HCT116 (cell line): Measurements from ENCODE around the gene IL17C. TPM values are rescaled to one million over a fixed set of nuclear protein-coding genes. Genes with fewer than 3 reads are reported as not detected.

ENCODE experiments used
- ATAC-seq: fragments of 200-7000 bp; cut with Tn5 transposase; 2 replicates; pipeline ENCODE4 v1.9.1; 2020; ENCODE audit warnings: mild to moderate bottlenecking, moderate library complexity
- BruUV-seq: library from RNA; stranded (reverse); fragments of 400-500 nt; replicated peaks from 2 replicates; lab custom pipeline; 2021; lab: Mats Ljungman, UMichigan
- CTCF ChIA-PET: fragments of 300-600 bp; sonication (Branson Sonifier 250); formaldehyde crosslinking; loops from one replicate; lab custom pipeline; 2021; ENCODE audit warnings: antibody characterized with exemption; lab: Charles Lee
- POLR2A ChIA-PET: fragments of 300-600, 350-600 bp; sonication (Branson Sonifier 250); formaldehyde crosslinking; loops from one replicate; lab custom pipeline; 2021; ENCODE audit warnings: antibody characterized with exemption; lab: Charles Lee
- RAD21 ChIA-PET, 2 experiments: fragments of 300-600 bp; sonication (Branson Sonifier 250); formaldehyde crosslinking; loops; one replicate each; lab custom pipeline; 2023; ENCODE audit warnings: low total read pairs in 2 of 2; ENCODE audit not compliant: uncharacterized antibody in 2 of 2, unreplicated experiment in 2 of 2, low non-redundant PET in 1 of 2; lab: Charles Lee
- DNase-seq: peaks from one replicate; pipeline ENCODE4 v3.0.0-alpha.2; 2010; ENCODE audit warnings: low read depth, low spot score
- H2AFZ ChIP-seq: fragments of 200-600 bp; shearing (Covaris generic), sonication (generic); 2 replicates; pipeline ENCODE4 v1.6.1; 2017; ENCODE audit warnings: low read depth, mixed run types, mixed read lengths, antibody characterized with exemption, low read length; ENCODE audit not compliant: poor library complexity, severe bottlenecking
- H3K27ac ChIP-seq: 2 replicates; pipeline ENCODE4 v1.5.1; 2012; ENCODE audit warnings: low read depth, low read length
- H3K27me3 ChIP-seq: fragments of 200-600 bp; sonication (generic); 2 replicates; pipeline ENCODE4 v1.6.1; 2016; ENCODE audit warnings: mixed run types, low read length, mixed read lengths; ENCODE audit not compliant: insufficient read depth
- H3K36me3 ChIP-seq, 2 experiments: fragments of 200-500 bp in 1 of 2; fragments of 200-600 bp in 1 of 2; sonication (Bioruptor generic) in 1 of 2; sonication (generic) in 1 of 2; 2 replicates each; pipeline versions ENCODE4 v1.5.1 to v1.6.1; 2014 to 2016; ENCODE audit warnings: low read length in 2 of 2, inconsistent platforms in 1 of 2, mixed read lengths in 1 of 2, mixed run types in 1 of 2; ENCODE audit not compliant: insufficient read depth in 2 of 2, control insufficient read depth in 1 of 2
- H3K4me1 ChIP-seq, 2 experiments: fragments of 200-600 bp in 1 of 2; sonication (generic) in 1 of 2; 2 replicates each; pipeline versions ENCODE4 v1.5.1 to v1.6.1; 2012 to 2017; ENCODE audit warnings: low read length in 2 of 2, inconsistent platforms in 1 of 2, mild to moderate bottlenecking in 1 of 2, mixed read lengths in 1 of 2, mixed run types in 1 of 2, moderate library complexity in 1 of 2; ENCODE audit not compliant: insufficient read depth in 2 of 2, control insufficient read depth in 1 of 2
- H3K4me2 ChIP-seq: fragments of 200-600 bp; sonication (generic); 2 replicates; pipeline ENCODE4 v1.6.1; 2017; ENCODE audit warnings: mixed run types, low read length, mixed read lengths
- H3K4me3 ChIP-seq, 2 experiments: fragments of 200-600 bp in 1 of 2; sonication (generic) in 1 of 2; replicated peaks in 1 of 2; 2 replicates each; pipeline ENCODE4 v1.5.1; 2011 to 2016; ENCODE audit warnings: low read length in 2 of 2, control low read depth in 1 of 2, low read depth in 1 of 2, mild to moderate bottlenecking in 1 of 2, mixed read lengths in 1 of 2, mixed run types in 1 of 2
- H3K79me2 ChIP-seq: fragments of 200-600 bp; sonication (generic); 2 replicates; pipeline ENCODE4 v1.6.1; 2017; ENCODE audit warnings: mild to moderate bottlenecking, mixed run types, low read length, moderate library complexity, mixed read lengths; ENCODE audit not compliant: insufficient read depth
- H3K9ac ChIP-seq: fragments of 200-600 bp; sonication (generic); 2 replicates; pipeline ENCODE4 v1.6.1; 2016; ENCODE audit warnings: low read length, mixed read lengths
- H3K9me2 ChIP-seq: fragments of 200-600 bp; sonication (generic), shearing (Covaris generic); 2 replicates; pipeline ENCODE4 v1.6.1; 2017; ENCODE audit warnings: mixed run types, mild to moderate bottlenecking, moderate library complexity; ENCODE audit not compliant: insufficient read depth
- H3K9me3 ChIP-seq, 2 experiments: fragments of 200-500 bp in 1 of 2; fragments of 200-600 bp in 1 of 2; sonication (Bioruptor generic) in 1 of 2; sonication (generic) in 1 of 2; 2 replicates each; pipeline ENCODE4 v1.6.1; 2014 to 2017; ENCODE audit warnings: low read length in 2 of 2, mixed read lengths in 2 of 2, inconsistent platforms in 1 of 2, low read depth in 1 of 2, mild to moderate bottlenecking in 1 of 2, mixed run types in 1 of 2, moderate library complexity in 1 of 2; ENCODE audit not compliant: control insufficient read depth in 1 of 2, insufficient read depth in 1 of 2
- H4K20me1 ChIP-seq: fragments of 200-600 bp; sonication (generic), shearing (Covaris generic); 2 replicates; pipeline ENCODE4 v1.6.1; 2017; ENCODE audit warnings: mixed run types, mild to moderate bottlenecking, moderate library complexity; ENCODE audit not compliant: insufficient read depth
- CTCF ChIP-seq, 3 experiments: fragments of 200-600 bp in 1 of 3; sonication (generic) in 1 of 3; IDR thresholded peaks in 2 of 3; conservative IDR thresholded peaks in 1 of 3; 2 replicates each; pipeline ENCODE4 v1.5.1; 2012 to 2017; ENCODE audit warnings: low read depth in 2 of 3, low read length in 2 of 3, antibody characterized with exemption in 1 of 3, borderline replicate concordance in 1 of 3, control low read depth in 1 of 3, mild to moderate bottlenecking in 1 of 3, mixed read lengths in 1 of 3, mixed run types in 1 of 3, moderate library complexity in 1 of 3; ENCODE audit not compliant: insufficient read depth in 1 of 3
- MAX ChIP-seq: IDR thresholded peaks from 2 replicates; pipeline ENCODE4 v1.6.1; 2012
- RAD21 ChIP-seq: IDR thresholded peaks from 2 replicates; pipeline ENCODE4 v1.6.1; 2012; ENCODE audit warnings: low read depth, mild to moderate bottlenecking
- SP1 ChIP-seq: IDR thresholded peaks from 2 replicates; pipeline ENCODE4 v1.6.1; 2012; ENCODE audit warnings: low read depth
- intact Hi-C: fragments of 100-400 bp; cut with micrococcal nuclease; formaldehyde crosslinking; loops from 2 replicates; pipeline ENCODE4 v1.10.0; 2022
- total RNA-seq: library from RNA; stranded (reverse); gene quantifications from one replicate; pipeline ENCODE4 v1.2.1, GENCODE V29; 2021; ENCODE audit not compliant: unreplicated experiment
- TF ChIP-seq, protein P1 (sequence below): IDR thresholded peaks from 2 replicates; pipeline ENCODE4 v1.6.1; 2011; ENCODE audit warnings: mild to moderate bottlenecking, low read length, moderate library complexity; ENCODE audit not compliant: insufficient replicate concordance; ENCODE audit errors: extremely low read depth

The IL17C gene
- total RNA-seq, 1 experiment from 2014 or later, result not detected

DNA sequence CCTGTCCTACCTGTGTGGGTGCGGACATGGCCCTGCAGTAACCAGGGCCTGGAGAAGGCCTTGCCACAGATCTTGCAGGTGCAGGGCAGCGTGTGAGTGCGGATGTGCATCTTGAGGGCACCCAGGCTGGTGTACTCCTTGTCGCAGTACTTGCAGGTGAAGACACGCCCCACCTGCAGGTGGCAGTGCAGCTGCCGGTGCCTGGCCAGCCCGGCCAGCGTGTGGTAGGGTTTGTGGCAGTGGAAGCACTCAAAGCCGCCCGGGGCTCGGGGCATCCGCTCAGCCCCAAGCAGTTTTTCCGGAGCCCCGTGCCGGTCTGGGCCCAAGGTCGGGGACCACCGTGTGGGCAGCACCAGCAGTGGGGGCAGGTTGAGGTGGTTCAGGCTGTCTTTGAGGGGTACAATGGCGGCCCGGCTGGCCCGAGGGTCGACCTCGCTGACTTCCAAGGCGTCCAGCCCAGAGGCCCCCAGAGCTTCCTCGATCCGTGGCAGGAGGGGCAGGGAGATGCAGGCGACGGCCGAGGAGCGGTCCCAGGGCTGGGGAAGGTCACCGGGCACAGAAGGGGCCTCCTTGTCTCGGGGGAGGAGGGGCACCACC lies 42.8 kb downstream of the IL17C start:
- no peaks in the 10 kb centered on the region for H3K36me3 ChIP-seq
- BruUV-seq, result no TSS peak
- H3K4me2 ChIP-seq, result no peak overlapping the region
- H3K9me2 ChIP-seq, result no peaks in the 10 kb centered on the region
- H3K9ac ChIP-seq, result no peak overlapping the region
- H3K4me1 ChIP-seq, result peaks cover 9 to 26% of the 10 kb centered on the region in 2 experiments
- no peak overlapping the region for H2AFZ ChIP-seq
- H3K79me2 ChIP-seq, result no peaks in the 10 kb centered on the region
- peak; percentile 60; the same call in 1 of the 2 replicates for TF ChIP-seq RAD21
- no peak for TF ChIP-seq SP1
- peak; percentile 57 to 92 (median 83) for TF ChIP-seq CTCF (IDR thresholded peaks at IDR 0.05 in 2 of 3, conservative IDR thresholded peaks at IDR 0.05 in 1 of 3; ENCODE audit: borderline replicate concordance in 1 of 3, insufficient read depth in 1 of 3, low read depth in 2 of 3, low read length in 2 of 3)
- TF ChIP-seq, protein P1, sequence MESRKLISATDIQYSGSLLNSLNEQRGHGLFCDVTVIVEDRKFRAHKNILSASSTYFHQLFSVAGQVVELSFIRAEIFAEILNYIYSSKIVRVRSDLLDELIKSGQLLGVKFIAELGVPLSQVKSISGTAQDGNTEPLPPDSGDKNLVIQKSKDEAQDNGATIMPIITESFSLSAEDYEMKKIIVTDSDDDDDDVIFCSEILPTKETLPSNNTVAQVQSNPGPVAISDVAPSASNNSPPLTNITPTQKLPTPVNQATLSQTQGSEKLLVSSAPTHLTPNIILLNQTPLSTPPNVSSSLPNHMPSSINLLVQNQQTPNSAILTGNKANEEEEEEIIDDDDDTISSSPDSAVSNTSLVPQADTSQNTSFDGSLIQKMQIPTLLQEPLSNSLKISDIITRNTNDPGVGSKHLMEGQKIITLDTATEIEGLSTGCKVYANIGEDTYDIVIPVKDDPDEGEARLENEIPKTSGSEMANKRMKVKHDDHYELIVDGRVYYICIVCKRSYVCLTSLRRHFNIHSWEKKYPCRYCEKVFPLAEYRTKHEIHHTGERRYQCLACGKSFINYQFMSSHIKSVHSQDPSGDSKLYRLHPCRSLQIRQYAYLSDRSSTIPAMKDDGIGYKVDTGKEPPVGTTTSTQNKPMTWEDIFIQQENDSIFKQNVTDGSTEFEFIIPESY, result no peak
- no peak for TF ChIP-seq MAX
- H3K4me3 ChIP-seq, result no peak overlapping the region
- DNase-seq (no peak), ATAC-seq (peak; percentile 74)
- intact Hi-C loops, result no loop called here
- ChIA-PET CTCF (interaction anchor here (0.8 to 1.6 kb wide), 3 partner anchors 8 to 24 kb away, joined by 3 to 6 read pairs (median 3); no protein-coding TSS in a partner anchor), RAD21 (no interaction called here), POLR2A (no interaction called here)
- H3K27me3 ChIP-seq, result no peaks in the 10 kb centered on the region
- H3K9me3 ChIP-seq, result no peaks in the 10 kb centered on the region
- no peak overlapping the region for H3K27ac ChIP-seq
- H4K20me1 ChIP-seq, result no peaks in the 10 kb centered on the region
